HepG2 (cell line): ENCODE measurements around the gene GNAI2. TPM values are rescaled to one million over a fixed set of nuclear protein-coding genes. Genes with fewer than 3 reads are reported as not detected.
A peak's percentile ranks its signal among the peaks of the same experiment; 100 is the strongest.

Source experiments
- ATAC-seq: fragments of 200-7000 bp; cut with Tn5 transposase; 3 replicates; pipeline ENCODE4 v1.9.1; 2020; ENCODE audit warnings: mild to moderate bottlenecking, moderate library complexity
- BruUV-seq: library from RNA; stranded (reverse); fragments of 400-500 nt; replicated peaks from 2 replicates; lab custom pipeline; 2021; lab: Mats Ljungman, UMichigan
- CTCF ChIA-PET: fragments of 300-600 bp; formaldehyde crosslinking; extraction: SDS; loops from one replicate; lab custom pipeline; 2021; ENCODE audit warnings: low total read pairs, inconsistent platforms, low intra/inter-chr PET ratio; lab: Yijun Ruan, JAX
- POLR2A ChIA-PET: fragments of 350-600 bp; sonication (Branson Sonifier 250); formaldehyde crosslinking; loops from one replicate; lab custom pipeline; 2020; ENCODE audit warnings: antibody characterized with exemption, inconsistent platforms; lab: Yijun Ruan, JAX
- DNase-seq: peaks from one replicate; pipeline ENCODE4 v3.0.0-alpha.2; 2015; ENCODE audit warnings: low spot score
- FAIRE-seq: peaks from 3 replicates; lab custom pipeline; 2011; peaks lifted over from hg19 to GRCh38; lab: Jason Lieb, UNC
- H2AFZ ChIP-seq: one replicate; pipeline ENCODE4 v1.6.1; 2011; ENCODE audit warnings: low read length, inconsistent platforms
- H3K27ac ChIP-seq: fragments of 300-600 bp; 3 replicates; pipeline ENCODE4 v1.8.0; 2011; ENCODE audit warnings: mixed run types, mild to moderate bottlenecking, mixed read lengths, low read length, inconsistent platforms; ENCODE audit not compliant: insufficient read depth; ENCODE audit errors: extremely low read length
- H3K27me3 ChIP-seq, 2 experiments: fragments of 200-600 bp in 1 of 2; 2 replicates in 1 of 2; 3 replicates in 1 of 2; pipeline versions ENCODE4 v1.6.0 to v1.8.0; 2011; ENCODE audit warnings: low read length in 2 of 2, mild to moderate bottlenecking in 2 of 2, moderate library complexity in 2 of 2, inconsistent platforms in 1 of 2; ENCODE audit not compliant: insufficient read depth in 2 of 2, control insufficient read depth in 1 of 2
- H3K36me3 ChIP-seq, 2 experiments: fragments of 200-600 bp in 1 of 2; replicated peaks in 1 of 2; 2 replicates in 1 of 2; 3 replicates in 1 of 2; pipeline versions ENCODE4 v1.5.1 to v1.8.0; 2011; ENCODE audit warnings: low read length in 2 of 2, inconsistent platforms in 1 of 2; ENCODE audit not compliant: insufficient read depth in 2 of 2, control insufficient read depth in 1 of 2
- H3K4me1 ChIP-seq: 2 replicates; pipeline ENCODE4 v1.5.1; 2012; ENCODE audit warnings: low read length, inconsistent platforms; ENCODE audit not compliant: insufficient read depth
- H3K4me2 ChIP-seq: 2 replicates; pipeline ENCODE4 v1.6.0; 2011; ENCODE audit warnings: low read depth, low read length, inconsistent platforms
- H3K4me3 ChIP-seq, 3 experiments: fragments of 200-600 bp in 1 of 3; sonication (generic), shearing (Covaris generic) in 1 of 3; replicated peaks in 1 of 3; 2 replicates each; pipeline ENCODE4 v1.5.1; 2011 to 2016; ENCODE audit warnings: low read length in 3 of 3, inconsistent platforms in 2 of 3, low read depth in 2 of 3, mild to moderate bottlenecking in 2 of 3, control low read depth in 1 of 3, mixed read lengths in 1 of 3; ENCODE audit not compliant: insufficient read depth in 1 of 3
- H3K79me2 ChIP-seq: one replicate; pipeline ENCODE4 v1.6.1; 2011; ENCODE audit warnings: low read length, inconsistent platforms; ENCODE audit not compliant: insufficient read depth
- H3K9ac ChIP-seq: 2 replicates; pipeline ENCODE4 v1.6.0; 2011; ENCODE audit warnings: mild to moderate bottlenecking, low read depth, low read length, inconsistent platforms; ENCODE audit not compliant: insufficient read depth
- H3K9me3 ChIP-seq: 2 replicates; pipeline ENCODE4 v1.5.1; 2012; ENCODE audit warnings: mild to moderate bottlenecking, low read length
- H4K20me1 ChIP-seq: 2 replicates; pipeline ENCODE4 v1.6.0; 2011; ENCODE audit warnings: inconsistent platforms, mild to moderate bottlenecking, low read length, moderate library complexity; ENCODE audit not compliant: insufficient read depth
- HDAC2 ChIP-seq: sonication (generic); formaldehyde crosslinking; IDR thresholded peaks from 2 replicates; pipeline ENCODE4 v1.4.0; 2020; ENCODE audit warnings: missing genetic modification reagents
- MAFF ChIP-seq: IDR thresholded peaks from 2 replicates; pipeline ENCODE4 v1.6.1; 2011; ENCODE audit warnings: low read depth, low read length, improper control_type of control experiment
- MLLT10 ChIP-seq: sonication (generic); formaldehyde crosslinking; IDR thresholded peaks from 2 replicates; pipeline ENCODE4 v1.4.0; 2020; ENCODE audit warnings: missing genetic modification reagents
- MTF2 ChIP-seq: sonication (generic); formaldehyde crosslinking; IDR thresholded peaks from 2 replicates; pipeline ENCODE4 v1.5.0; 2020; ENCODE audit warnings: missing genetic modification reagents, borderline replicate concordance
- PHF21A ChIP-seq: sonication (generic); formaldehyde crosslinking; IDR thresholded peaks from 2 replicates; pipeline ENCODE4 v1.5.0; 2020; ENCODE audit warnings: mild to moderate bottlenecking, missing genetic modification reagents
- SKI ChIP-seq: fragments of 450-650 bp; IDR thresholded peaks from one replicate; pipeline ENCODE4 v1.6.1; 2018; ENCODE audit warnings: mild to moderate bottlenecking; ENCODE audit not compliant: partially characterized antibody
- ZNF335 ChIP-seq: sonication (generic); formaldehyde crosslinking; IDR thresholded peaks from 2 replicates; pipeline ENCODE4 v1.4.0; 2020; ENCODE audit warnings: missing genetic modification reagents
- ZNF781 ChIP-seq: sonication (generic); formaldehyde crosslinking; IDR thresholded peaks from 2 replicates; pipeline ENCODE4 v1.5.1; 2020; ENCODE audit warnings: borderline replicate concordance, mild to moderate bottlenecking, missing genetic modification reagents; ENCODE audit errors: not compliant biosample characterization
- WGBS: methylation state at CpG from one replicate; pipeline ENCODE4 v1.1.6; 2017; ENCODE audit warnings: low lambda C conversion rate; 5-methylcytosine and 5-hydroxymethylcytosine counted together
- in situ Hi-C: cut with HindIII; loops from 2 replicates; pipeline ENCODE4 v1.10.0; 2017; ENCODE audit warnings: low pct_unique_long_range_greater_than_20kb; ENCODE audit not compliant: extremely low pct_ligation_motif_present
- intact Hi-C: fragments of 100-400 bp; cut with micrococcal nuclease; formaldehyde crosslinking; loops from one replicate; pipeline ENCODE4 v1.10.0; 2022; ENCODE audit not compliant: unreplicated experiment
- polyA plus RNA-seq, 8 experiments: library from polyadenylated mRNA; depleted of rRNA in 3 of 8; stranded (reverse) in 7 of 8; unstranded in 1 of 8; fragments of >200 nt; fragmentation: Illumina TruSeq in 4 of 8; extraction: Trizol in 4 of 8; gene quantifications; 2 replicates each; pipeline versions ENCODE4 v1.2.1 to v1.2.3, GENCODE V29; 2011 to 2016; ENCODE audit warnings: low read depth in 4 of 8, missing spikeins in 1 of 8, mixed read lengths in 1 of 8; ENCODE audit not compliant: insufficient read depth in 1 of 8
- total RNA-seq, 5 experiments: library from RNA; depleted of rRNA; stranded (reverse); fragments of >200 nt; fragmentation: Illumina TruSeq; extraction: Trizol; gene quantifications; 2 replicates each; pipeline ENCODE4 v1.2.3, GENCODE V29; 2016; ENCODE audit warnings: low read depth in 1 of 5
- TF ChIP-seq, protein P1 (sequence below): sonication (generic); formaldehyde crosslinking; IDR thresholded peaks from 2 replicates; pipeline ENCODE4 v1.5.1; 2020; ENCODE audit warnings: mild to moderate bottlenecking, missing genetic modification reagents, borderline replicate concordance
- TF ChIP-seq, protein P2 (sequence below): sonication (generic); formaldehyde crosslinking; IDR thresholded peaks from 2 replicates; pipeline ENCODE4 v1.4.0; 2020; ENCODE audit warnings: mild to moderate bottlenecking, missing genetic modification reagents
- TF ChIP-seq, protein P3 (sequence below): sonication (generic); formaldehyde crosslinking; IDR thresholded peaks from 2 replicates; pipeline ENCODE4 v1.4.0; 2020; ENCODE audit warnings: low read depth, mild to moderate bottlenecking, missing genetic modification reagents
- TF ChIP-seq, protein P4 (sequence below): sonication (generic); formaldehyde crosslinking; IDR thresholded peaks from 2 replicates; pipeline ENCODE4 v1.4.0; 2020; ENCODE audit warnings: missing genetic modification reagents, borderline replicate concordance
- TF ChIP-seq, protein P5 (sequence below): sonication (generic); formaldehyde crosslinking; IDR thresholded peaks from 2 replicates; pipeline ENCODE4 v1.5.0; 2020; ENCODE audit warnings: missing genetic modification reagents

GNAI2 gene
- total and polyA plus RNA-seq, 2 of the 13 experiments (the other 11 are each of a cell fraction or from before 2014, with no cell fraction given): 51.1 to 66.2 TPM

DNA sequence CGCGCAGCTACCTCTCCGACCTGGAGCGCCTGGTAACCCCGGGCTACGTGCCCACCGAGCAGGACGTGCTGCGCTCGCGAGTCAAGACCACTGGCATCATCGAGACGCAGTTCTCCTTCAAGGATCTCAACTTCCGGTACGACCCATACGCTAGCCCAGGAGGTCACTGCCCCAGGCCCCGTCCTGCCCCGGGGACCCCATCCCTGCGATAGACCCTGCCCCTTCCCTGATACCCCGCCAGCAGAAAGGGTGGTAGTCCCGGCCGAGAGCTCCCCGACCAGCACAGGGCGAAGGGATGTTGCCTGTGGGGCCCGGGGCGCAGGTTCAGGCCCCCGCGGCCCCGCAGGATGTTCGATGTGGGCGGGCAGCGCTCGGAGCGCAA lies 42.3 kb upstream of the GNAI2 start (continued):
- TF ChIP-seq, protein P1, sequence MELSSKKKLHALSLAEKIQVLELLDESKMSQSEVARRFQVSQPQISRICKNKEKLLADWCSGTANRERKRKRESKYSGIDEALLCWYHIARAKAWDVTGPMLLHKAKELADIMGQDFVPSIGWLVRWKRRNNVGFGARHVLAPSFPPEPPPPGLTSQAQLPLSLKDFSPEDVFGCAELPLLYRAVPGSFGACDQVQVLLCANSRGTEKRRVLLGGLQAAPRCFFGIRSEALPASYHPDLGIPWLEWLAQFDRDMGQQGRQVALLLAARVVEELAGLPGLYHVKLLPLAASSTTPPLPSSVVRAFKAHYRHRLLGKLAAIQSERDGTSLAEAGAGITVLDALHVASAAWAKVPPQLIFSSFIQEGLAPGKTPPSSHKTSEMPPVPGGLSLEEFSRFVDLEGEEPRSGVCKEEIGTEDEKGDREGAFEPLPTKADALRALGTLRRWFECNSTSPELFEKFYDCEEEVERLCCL (CRISPR knock-in tag): no peak
- TF ChIP-seq, protein P2, sequence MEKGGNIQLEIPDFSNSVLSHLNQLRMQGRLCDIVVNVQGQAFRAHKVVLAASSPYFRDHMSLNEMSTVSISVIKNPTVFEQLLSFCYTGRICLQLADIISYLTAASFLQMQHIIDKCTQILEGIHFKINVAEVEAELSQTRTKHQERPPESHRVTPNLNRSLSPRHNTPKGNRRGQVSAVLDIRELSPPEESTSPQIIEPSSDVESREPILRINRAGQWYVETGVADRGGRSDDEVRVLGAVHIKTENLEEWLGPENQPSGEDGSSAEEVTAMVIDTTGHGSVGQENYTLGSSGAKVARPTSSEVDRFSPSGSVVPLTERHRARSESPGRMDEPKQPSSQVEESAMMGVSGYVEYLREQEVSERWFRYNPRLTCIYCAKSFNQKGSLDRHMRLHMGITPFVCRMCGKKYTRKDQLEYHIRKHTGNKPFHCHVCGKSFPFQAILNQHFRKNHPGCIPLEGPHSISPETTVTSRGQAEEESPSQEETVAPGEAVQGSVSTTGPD (CRISPR knock-in tag): no peak
- no peak for TF ChIP-seq MLLT10 (CRISPR knock-in tag)

DNA sequence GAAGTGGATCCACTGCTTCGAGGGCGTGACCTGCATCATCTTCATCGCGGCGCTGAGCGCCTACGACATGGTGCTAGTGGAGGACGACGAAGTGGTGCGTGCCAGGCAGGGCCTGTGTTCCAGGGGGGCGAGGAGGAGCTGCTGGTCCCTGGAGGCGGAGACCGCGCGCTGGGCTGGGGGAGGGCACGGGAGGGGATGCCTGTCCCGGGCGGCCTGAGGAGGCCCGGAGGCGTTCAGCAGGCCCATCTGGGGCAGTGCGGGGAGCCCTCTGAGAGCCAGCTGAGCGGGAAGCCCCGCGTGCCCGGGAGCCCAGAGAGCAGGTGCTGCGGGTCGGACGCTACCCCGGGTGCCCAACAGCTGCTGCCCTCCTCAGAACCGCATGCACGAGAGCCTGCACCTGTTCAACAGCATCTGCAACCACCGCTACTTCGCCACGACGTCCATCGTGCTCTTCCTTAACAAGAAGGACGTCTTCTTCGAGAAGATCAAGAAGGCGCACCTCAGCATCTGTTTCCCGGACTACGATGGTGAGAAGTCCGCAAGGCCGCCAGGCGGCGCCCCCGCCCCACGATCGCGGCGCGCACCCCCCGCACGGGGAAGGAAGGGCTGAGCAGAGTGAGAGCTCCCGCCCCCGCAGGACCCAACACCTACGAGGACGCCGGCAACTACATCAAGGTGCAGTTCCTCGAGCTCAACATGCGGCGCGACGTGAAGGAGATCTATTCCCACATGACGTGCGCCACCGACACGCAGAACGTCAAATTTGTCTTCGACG lies 41.7 kb upstream of the GNAI2 start:
- intact Hi-C loops: loop anchor here (5.0 kb wide), 1 partner anchor 78 kb away; no protein-coding TSS in a partner anchor
- H3K36me3 ChIP-seq: no peaks in the 10 kb centered on the region
- WGBS: 94% methylated on average over 15 of the region's 70 CpGs
- H3K4me1 ChIP-seq: peaks cover 54% of the 10 kb centered on the region
- no peaks in the 10 kb centered on the region for H3K9me3 ChIP-seq
- peak overlapping the region; percentile 97 for H3K27ac ChIP-seq
- FAIRE-seq (no peak), ATAC-seq (peak; percentile 19), DNase-seq (peak; percentile 51)
- no peaks in the 10 kb centered on the region for H3K79me2 ChIP-seq
- 0 out of 2 replicates have a peak overlapping the region, but pooled peaks have one; percentile 24 for H3K9ac ChIP-seq
- TSS peak; percentile 61 for BruUV-seq
- H2AFZ ChIP-seq: no peak overlapping the region
- H3K4me2 ChIP-seq: peak overlapping the region; percentile 91
- in situ Hi-C loops: loop anchor here (5.0 to 10.0 kb wide), 2 partner anchors 33 to 80 kb away; partner anchors contain the start of gene LSMEM2
- H3K27me3 ChIP-seq: no peaks in the 10 kb centered on the region
- ChIA-PET POLR2A (interaction anchor here (0.9 to 4.0 kb wide), 21 partner anchors 14 to 350 kb away, joined by 3 to 844 read pairs (median 10); partner anchors contain the start of genes GNAI2, HYAL1, HYAL3 and IFRD2), CTCF (interaction anchor here (1.1 to 4.8 kb wide), 5 partner anchors 11 to 77 kb away, joined by 4 to 265 read pairs (median 5); partner anchors contain the start of gene SLC38A3)
- H4K20me1 ChIP-seq: peaks cover 4% of the 10 kb centered on the region
- peak overlapping the region in 2 of 3 experiments; percentile 25 to 70; a peak in 4 of 6 replicates for H3K4me3 ChIP-seq
- TF ChIP-seq, protein P3, sequence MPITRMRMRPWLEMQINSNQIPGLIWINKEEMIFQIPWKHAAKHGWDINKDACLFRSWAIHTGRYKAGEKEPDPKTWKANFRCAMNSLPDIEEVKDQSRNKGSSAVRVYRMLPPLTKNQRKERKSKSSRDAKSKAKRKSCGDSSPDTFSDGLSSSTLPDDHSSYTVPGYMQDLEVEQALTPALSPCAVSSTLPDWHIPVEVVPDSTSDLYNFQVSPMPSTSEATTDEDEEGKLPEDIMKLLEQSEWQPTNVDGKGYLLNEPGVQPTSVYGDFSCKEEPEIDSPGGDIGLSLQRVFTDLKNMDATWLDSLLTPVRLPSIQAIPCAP (CRISPR knock-in tag): no peak
- TF ChIP-seq HDAC2 (peak; percentile 69; the same call in 1 of the 2 replicates), PHF21A (CRISPR knock-in tag) (no peak), ZNF781 (CRISPR knock-in tag) (no peak), MTF2 (CRISPR knock-in tag) (no peak), SKI (no peak), MAFF (no peak), ZNF335 (no peak)
- TF ChIP-seq, protein P4, sequence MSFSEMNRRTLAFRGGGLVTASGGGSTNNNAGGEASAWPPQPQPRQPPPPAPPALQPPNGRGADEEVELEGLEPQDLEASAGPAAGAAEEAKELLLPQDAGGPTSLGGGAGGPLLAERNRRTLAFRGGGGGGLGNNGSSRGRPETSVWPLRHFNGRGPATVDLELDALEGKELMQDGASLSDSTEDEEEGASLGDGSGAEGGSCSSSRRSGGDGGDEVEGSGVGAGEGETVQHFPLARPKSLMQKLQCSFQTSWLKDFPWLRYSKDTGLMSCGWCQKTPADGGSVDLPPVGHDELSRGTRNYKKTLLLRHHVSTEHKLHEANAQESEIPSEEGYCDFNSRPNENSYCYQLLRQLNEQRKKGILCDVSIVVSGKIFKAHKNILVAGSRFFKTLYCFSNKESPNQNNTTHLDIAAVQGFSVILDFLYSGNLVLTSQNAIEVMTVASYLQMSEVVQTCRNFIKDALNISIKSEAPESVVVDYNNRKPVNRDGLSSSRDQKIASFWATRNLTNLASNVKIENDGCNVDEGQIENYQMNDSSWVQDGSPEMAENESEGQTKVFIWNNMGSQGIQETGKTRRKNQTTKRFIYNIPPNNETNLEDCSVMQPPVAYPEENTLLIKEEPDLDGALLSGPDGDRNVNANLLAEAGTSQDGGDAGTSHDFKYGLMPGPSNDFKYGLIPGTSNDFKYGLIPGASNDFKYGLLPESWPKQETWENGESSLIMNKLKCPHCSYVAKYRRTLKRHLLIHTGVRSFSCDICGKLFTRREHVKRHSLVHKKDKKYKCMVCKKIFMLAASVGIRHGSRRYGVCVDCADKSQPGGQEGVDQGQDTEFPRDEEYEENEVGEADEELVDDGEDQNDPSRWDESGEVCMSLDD (CRISPR knock-in tag): no peak
- TF ChIP-seq, protein P5, sequence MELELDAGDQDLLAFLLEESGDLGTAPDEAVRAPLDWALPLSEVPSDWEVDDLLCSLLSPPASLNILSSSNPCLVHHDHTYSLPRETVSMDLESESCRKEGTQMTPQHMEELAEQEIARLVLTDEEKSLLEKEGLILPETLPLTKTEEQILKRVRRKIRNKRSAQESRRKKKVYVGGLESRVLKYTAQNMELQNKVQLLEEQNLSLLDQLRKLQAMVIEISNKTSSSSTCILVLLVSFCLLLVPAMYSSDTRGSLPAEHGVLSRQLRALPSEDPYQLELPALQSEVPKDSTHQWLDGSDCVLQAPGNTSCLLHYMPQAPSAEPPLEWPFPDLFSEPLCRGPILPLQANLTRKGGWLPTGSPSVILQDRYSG: no peak
